DMS 273 (cell line): Measurements from ENCODE around the gene ITGAX.
"Not testable (repeated sequence)": the region's sequence is repeated elsewhere in the genome, so short reads cannot be mapped to it uniquely, and the experiment has no call there.

Experiments used
- DNase-seq: peaks from one replicate; lab custom pipeline; 2025; ENCODE audit not compliant: unreplicated experiment; lab: John Stamatoyannopoulos, UW

Gene ITGAX

DNA sequence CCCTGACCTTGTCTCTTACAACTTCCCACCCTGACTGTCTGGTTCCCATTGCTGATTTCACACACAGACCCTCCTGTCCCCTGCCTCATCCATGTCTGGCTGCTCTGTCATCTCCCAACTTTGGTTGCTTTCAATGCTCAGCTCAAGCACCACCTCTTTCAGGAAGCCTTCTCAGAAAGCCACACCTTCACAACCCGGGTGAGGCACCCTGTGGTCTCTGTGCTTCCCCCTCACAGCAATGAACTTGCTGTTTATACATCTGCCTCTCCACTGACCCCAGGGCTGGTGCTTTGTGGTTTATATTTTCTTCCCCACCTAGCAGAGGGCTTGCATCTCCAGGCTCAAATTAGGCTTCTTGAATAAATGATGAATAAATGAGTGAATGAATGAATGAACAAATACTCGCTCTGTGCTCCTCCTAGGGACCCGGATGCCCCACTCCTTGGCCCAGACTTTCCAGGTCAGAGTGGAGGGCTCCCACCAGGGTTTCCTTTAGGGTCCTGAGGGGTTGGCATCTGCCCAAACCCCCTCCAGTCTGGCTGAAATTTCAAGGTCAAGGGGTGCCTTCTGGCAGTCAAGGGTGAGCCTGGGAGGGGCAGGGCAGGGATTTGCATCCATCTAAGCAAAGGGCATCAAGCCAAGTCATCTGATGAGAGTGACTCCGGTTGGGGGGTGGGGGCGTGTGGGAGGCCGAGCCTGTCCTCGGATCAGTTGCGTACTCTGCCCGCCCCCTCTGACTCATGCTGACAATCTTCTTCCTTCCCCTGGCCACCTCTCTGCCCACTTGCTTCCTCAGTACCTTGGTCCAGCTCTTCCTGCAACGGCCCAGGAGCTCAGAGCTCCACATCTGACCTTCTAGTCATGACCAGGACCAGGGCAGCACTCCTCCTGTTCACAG is at the start of gene ITGAX:
Gene ITGAX, plus strand, starts transcription at position 783 of the 898 bp plus-strand sequence. Its CDS starts 79 bp downstream, at position 862.
- DNase-seq = peak; percentile 27

DNA sequence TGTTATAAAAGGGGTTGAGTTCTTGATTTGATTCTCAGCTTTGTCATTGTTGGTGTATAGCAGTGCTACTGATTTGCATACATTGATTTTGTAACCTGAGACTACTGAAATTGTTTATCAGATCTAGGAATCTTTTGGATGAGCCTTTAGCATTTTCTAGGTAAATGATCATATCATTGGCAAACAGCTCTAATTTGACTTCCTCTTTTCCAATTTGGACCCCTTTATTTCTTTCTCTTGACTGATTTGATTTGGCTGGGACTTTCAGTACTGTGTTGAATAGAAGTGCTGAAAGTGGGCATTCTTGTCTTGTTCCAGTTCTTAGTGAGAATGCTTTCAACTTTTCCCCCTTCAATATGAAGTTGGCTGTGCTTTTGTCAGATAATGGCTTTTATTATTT is 49.8 kb upstream of the ITGAX start:
- DNase-seq = no peak

DNA sequence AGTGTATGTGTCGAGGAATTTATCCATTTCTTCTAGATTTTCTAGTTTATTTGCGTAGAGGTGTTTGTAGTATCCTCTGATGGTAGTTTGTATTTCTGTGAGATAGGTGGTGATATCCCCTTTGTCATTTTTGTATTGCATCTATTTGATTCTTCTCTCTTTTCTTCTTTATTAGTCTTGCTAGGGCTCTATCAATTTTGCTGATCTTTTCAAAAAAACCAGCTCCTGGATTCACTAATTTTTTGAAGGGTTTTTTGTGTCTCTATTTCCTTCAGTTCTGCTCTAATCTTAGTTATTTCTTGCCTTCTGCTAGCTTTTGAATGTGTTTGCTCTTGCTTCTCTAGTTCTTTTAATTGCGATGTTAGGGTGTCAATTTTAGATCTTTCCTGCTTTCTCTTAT is 46.6 kb upstream of the ITGAX start:
- not testable (repeated sequence) for DNase-seq

DNA sequence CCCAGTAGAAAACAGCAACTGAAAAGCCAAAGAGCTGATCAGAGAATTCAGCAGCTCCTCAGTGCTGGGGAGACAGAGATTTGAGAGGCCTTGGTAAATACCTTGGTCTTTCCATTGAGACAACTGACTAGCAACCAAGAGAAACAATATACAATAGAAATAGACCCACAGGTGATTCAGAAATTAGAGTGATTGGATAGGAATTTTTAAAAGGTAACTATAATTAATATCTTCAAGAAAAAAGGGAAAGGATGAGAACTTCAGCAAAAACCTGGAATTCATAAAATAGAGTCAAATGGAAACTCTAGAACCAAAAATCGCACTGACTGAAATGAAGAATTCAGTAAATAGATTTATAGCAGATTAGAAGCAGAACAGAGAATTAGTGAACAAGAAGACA is 32.5 kb upstream of the ITGAX start:
- DNase-seq = no peak

DNA sequence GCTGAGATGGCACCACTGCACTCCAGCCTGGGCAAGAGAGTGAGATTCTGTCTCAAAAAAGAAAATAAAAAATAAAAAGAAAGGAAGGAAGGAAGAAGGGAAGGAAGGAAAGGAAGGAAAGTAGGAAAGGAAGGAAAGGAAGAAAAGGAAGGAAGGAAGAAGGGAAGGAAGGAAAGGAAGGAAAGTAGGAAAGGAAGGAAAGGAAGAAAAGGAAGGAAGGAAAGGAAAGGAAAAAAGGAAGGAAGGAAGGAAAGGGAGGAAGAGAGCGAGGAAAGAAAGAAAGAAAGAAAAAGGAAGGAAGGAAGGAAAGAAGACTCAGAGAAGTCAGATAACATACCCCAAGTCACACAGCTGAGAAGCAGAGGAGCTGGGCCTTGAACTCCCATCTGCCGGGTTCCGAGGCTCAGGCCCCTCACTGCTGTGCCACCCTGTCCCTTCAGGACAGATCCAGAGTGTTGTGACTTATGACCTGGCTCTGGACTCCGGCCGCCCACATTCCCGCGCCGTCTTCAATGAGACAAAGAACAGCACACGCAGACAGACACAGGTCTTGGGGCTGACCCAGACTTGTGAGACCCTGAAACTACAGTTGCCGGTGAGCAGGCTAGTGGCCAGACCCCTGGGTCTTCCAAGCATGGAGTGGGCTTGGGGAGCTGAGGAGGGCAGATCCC is 30.9 kb upstream of the ITGAX start:
- no peak for DNase-seq

DNA sequence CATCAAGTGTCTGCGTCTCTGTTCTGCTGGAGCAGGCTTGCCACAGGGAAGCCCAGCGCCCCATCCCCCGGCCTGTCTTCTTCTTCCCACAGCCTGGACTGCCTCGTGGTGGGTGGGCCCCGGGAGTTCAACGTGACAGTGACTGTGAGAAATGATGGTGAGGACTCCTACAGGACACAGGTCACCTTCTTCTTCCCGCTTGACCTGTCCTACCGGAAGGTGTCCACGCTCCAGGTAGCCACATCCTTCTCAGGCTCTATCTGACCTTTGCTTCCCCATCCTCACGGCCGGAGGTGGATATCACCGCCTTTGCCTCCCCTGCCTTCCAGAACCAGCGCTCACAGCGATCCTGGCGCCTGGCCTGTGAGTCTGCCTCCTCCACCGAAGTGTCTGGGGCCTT is 29.8 kb upstream of the ITGAX start:
- no peak for DNase-seq

DNA sequence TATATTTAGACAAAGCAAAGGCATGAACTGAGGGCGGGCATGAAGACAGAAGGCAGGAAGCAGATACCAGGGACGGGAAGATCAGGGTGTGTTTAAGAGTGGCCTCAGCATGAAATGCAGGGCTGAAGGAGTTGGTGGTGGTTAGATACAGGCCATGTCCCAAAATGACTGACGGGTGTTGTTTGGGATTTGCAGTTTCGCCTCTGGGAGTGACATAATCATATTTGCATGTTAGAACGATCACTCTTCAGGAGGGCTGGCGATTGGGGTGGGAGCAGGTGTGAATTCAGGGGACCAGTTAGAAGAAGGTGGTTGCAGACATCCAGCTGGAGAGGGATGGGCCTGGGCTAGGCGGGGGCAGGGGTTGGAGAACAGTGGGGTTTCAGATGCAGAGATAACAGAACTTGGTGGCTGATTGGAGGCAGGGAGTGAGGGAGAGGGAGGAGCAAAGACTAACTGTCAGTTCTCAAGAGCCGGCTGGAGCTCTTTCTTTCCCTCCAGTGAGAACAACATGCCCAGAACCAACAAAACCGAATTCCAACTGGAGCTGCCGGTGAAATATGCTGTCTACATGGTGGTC is 27.2 kb upstream of the ITGAX start:
- no peak for DNase-seq

DNA sequence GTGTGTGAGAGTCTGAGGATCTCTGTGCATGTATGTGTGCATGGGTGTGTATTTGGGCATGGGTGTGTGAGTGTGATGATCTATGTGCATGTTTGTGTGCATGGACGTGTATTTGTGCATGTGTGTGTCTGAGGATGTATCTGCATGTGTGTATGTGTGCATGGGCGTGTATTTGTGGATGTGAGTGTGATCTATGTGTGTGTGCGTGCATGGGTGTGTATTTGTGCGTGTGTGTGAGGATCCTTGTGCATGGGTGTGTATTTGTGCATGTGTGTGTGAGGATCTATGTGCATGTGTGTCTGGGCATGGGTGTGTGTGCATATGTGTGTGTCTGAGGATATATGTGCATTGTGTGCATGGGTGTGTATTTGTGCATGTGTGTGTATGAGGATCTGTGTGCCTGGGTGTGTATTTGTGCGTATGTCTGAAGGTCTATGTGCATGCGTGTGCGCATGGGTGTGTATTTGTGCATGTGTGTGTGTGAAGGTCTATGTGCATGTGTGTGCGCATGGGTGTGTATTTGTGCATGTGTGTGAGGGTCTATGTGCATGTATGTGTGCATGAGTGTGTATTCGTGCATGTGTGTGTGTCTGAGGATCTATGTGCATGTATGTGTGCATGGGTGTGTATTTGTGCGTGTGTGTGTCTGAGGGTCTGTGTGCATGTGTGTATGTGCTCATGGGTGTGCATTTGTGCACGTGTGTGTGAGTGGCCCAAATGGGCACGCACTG is 26.5 kb upstream of the ITGAX start:
- no peak for DNase-seq

DNA sequence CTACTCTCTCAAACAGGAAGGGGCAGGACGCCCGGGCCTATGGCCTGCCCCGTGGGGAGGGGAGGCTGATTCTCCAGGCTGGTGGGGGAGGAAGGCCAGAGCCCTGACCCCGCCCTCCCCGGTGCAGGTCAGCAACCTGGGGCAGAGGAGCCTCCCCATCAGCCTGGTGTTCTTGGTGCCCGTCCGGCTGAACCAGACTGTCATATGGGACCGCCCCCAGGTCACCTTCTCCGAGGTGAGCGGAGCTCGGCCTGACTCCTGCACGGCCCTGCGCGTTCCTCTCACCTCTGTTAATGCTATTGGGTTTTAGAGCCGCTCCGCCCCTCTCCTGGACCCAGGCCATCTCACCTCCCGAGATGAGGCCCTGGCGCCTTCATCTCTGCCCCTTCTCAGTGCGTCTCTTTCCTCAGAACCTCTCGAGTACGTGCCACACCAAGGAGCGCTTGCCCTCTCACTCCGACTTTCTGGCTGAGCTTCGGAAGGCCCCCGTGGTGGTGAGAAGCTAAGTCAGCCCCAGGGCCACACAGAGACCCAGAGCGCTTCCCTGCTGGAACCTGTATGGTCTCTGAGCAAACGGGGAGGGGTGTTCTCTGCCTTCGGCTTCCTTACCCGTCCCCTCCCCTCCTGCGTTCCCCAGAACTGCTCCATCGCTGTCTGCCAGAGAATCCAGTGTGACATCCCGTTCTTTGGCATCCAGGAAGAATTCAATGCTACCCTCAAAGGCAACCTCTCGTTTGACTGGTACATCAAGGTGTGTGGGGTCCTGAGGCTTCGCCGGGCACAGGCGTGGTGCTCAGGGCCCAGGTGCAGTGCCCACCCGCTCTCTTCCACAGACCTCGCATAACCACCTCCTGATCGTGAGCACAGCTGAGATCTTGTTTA is 25.1 kb upstream of the ITGAX start:
- DNase-seq = no peak

DNA sequence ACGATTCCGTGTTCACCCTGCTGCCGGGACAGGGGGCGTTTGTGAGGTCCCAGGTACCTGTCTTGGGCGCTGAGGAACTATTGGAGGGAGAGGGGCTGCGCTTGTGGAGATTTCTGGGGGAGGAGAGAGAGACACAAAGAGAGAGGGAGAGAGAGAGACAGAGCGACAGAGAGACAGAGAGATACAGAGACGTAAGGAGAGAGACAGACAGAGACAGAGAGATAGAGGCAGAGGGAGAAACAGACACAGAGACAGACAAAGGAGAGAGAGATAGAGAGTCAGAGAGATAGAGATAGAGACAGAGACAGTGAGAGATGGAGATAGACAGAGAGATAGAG is 24.5 kb upstream of the ITGAX start:
- no peak for DNase-seq

DNA sequence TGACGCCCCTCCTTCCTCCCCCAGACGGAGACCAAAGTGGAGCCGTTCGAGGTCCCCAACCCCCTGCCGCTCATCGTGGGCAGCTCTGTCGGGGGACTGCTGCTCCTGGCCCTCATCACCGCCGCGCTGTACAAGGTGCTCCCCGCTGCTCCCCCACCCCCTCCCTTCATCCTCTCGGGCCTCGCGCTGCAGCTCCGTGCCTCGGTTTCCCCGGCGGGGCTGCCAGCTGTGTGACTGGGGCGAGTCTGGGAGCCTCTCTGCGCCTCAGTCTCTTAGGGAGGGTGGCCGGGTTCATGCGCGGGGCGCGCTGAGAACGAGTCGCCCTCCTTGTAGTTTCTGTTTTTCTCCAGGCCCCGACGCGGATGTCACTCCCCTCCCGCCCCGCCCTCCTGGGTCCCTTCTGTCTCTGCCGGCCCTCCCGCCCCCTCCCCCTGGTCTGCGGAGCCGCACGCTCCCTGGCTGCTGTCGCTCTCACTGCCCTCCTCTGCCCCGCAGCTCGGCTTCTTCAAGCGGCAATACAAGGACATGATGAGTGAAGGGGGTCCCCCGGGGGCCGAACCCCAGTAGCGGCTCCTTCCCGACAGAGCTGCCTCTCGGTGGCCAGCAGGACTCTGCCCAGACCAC is 23.7 kb upstream of the ITGAX start:
- DNase-seq = peak; percentile 32

DNA sequence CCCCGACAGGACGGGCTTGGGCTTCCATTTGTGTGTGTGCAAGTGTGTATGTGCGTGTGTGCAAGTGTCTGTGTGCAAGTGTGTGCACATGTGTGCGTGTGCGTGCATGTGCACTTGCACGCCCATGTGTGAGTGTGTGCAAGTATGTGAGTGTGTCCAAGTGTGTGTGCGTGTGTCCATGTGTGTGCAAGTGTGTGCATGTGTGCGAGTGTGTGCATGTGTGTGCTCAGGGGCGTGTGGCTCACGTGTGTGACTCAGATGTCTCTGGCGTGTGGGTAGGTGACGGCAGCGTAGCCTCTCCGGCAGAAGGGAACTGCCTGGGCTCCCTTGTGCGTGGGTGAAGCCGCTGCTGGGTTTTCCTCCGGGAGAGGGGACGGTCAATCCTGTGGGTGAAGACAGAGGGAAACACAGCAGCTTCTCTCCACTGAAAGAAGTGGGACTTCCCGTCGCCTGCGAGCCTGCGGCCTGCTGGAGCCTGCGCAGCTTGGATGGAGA is 23.1 kb upstream of the ITGAX start:
- no peak for DNase-seq

DNA sequence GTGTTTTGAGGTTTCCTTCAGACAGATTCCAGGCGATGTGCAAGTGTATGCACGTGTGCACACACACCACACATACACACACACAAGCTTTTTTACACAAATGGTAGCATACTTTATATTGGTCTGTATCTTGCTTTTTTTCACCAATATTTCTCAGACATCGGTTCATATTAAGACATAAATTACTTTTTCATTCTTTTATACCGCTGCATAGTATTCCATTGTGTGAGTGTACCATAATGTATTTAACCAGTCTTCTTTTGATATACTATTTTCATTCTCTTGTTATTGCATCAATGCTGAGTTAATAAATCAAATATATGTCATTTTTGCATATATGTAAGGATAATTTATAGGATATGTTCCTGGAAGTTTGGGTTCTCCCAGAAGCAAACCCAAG is 22.4 kb upstream of the ITGAX start:
- no peak for DNase-seq

DNA sequence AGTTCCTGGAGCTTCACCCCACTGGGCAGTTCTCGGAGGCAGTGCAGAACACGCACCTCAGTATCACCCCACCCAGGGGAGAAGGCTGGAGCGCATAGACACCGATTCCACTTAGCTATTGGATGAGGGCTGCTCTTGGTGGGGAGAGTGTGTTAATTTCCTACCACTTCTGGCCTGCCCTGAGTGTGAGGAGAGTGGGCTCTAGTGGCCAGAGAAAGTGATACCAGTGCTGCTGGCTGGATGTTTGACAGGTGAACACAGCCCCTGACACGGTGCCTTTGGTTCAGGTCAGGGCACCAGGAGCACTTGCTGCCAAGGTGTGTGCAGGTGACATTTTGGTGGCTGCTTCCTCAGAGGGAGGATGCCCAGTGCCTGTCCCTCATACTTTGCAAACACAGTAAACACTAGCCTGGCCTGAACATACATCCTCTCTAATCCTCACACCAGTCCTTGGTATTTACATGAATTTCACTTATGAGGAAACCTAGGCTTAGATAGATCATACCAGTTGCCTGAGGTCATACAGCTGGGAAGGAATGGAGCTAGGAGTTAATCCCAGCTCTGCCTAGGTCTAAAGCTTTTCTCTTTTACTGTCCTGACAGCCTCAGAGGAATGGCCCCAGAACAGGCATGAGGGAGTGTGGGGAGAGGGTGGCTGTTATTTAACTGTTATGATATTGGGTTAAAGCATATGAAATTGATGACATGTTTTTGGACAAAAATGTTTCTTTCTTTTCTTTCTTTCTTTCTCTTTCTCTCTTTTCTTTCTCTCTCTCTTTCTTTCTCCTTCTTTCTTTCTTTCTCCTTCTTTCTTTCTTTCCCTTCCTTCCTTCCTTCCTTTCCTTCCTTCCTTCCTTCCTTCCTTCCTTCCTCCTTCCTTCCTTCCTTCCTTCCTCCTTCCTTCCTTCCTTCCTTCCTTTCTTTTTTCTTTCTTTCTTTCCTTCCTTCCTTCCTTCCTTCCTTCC is 21.0 kb upstream of the ITGAX start:
- DNase-seq = peak; percentile 71

DNA sequence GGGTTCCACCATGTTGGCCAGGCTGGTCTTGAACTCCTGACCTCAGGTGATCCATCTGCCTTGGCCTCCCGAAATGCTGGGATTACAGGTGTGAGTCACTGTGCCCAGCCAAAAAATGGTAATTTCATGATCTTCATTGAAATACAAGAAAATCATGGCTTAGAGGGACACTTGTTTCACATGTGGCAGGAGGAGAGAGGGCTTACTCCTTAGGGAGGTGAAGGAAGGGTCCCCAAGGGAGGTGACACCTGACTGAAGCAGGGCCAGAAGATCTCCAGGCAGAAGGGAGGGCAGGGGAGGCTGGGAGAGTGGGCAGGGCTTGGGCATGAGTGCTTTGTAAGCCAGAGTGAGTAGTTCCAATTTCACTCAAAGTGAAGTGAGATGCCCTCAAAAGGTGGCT is 20.0 kb upstream of the ITGAX start:
- no peak for DNase-seq

DNA sequence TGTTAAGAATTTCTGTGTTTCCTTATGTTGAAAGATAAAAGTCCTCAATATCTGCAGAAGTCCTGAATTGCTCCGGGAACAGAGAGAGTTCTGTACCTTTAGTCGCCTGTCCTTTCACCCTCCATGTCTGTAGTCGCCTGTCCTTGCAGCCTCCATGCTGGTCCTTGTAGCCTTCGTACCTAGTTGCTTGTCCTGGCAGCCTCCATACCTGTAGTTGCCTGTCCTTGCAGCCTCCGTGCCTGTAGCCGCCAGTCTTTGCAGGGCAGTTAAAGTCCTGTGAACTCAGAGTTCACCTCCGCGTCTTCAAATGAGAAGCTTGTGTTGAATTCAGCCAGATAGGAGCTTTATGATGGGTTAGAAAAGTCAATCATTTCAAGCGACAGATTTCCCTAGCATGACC is 19.5 kb upstream of the ITGAX start:
- no peak for DNase-seq

DNA sequence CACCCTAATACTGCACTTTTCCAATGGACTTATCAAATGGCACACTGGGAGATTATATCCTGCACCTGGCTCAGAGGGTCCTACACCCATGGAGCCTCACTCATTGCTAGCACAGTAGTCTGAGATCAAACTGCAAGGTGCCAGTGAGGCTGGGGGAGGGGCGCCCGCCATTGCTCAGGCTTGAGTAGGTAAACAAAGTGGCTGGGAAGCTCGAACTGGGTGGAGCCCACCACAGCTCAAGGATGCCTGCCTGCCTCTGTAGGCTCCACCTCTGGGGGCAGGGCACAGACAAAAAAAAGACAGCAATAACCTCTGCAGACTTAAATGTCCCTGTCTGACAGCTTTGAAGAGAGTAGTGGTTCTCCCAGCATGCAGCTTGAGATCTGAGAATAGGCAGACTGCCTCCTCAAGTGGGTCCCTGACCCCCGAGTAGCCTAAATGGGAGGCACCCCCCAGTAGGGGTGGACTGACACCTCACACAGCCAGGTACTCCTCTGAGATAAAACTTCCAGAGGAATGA is 16.8 kb upstream of the ITGAX start:
- not testable (repeated sequence) for DNase-seq

DNA sequence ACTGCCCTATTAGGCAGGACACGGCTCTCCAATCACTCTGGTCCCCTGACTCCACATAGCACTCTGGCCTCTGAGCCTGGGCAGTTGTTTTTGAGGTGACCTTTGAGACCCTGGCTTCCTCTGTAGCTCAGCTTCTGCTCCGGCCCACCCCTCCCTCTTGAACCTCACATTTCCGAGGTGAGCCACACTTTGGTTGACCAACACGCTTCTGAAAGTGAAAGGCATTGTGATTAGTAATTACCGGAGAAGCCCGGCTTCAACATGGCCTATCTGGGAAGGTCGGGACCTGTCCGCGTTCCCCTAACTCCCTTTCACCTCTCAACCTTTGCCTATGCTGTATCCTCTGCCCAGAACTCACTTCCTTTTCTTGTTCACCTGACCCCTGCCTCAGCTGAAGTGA is 10.3 kb upstream of the ITGAX start:
- DNase-seq = no peak

DNA sequence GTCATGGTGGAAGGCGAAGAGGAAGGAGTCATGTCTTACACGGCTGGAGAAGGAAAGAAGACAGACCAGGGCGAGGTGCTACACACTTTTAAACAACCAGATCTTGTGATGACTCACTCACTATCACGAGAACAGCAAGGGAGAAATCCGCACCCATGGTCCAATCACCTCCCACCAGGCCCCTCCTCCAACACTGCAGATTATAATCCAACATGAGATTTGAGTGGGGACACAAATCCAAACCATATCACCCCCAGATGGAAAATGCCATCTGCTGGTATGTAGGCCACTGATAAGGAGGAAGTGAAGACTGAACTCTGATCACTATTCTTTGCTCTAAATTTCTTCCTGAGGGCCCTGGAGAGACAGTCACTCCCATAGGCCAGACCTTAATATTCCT is 7.5 kb upstream of the ITGAX start:
- DNase-seq = no peak
